ENCODE measurements around the gene TTC39B.
A peak's percentile ranks its signal among the peaks of the same experiment; 100 is the strongest.

TTC39B gene

DNA sequence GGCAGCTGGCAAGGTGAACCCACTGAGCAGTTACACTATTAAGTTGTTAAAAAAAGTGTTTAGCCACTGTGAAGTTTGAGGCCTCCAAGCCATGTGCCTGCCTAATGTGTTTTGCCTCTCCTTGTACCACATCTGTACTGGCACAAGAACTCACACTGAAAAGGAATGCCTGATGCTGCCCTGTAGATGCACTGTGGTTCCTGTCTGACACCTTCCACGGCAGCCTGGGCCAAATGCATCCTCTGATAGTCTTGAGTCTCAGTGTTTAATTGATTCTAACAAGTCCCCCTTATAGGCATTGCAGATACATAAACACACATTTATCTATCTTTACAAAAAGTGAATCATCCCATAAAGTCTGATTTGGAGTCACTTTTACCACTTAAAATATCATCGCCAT, 169.9 kb downstream of the TTC39B start:
- DNase-seq, result no peak
- Histone ChIP-seq H3K27me3 (no peaks in the 10 kb centered on the region), H3K4me3 (ENCODE audit: low read depth, low read length) (no peak overlapping the region), H3K4me1 (no peaks in the 10 kb centered on the region), H3K9me3 (no peaks in the 10 kb centered on the region), H3K36me3 (no peaks in the 10 kb centered on the region)
- TF ChIP-seq, protein P1, sequence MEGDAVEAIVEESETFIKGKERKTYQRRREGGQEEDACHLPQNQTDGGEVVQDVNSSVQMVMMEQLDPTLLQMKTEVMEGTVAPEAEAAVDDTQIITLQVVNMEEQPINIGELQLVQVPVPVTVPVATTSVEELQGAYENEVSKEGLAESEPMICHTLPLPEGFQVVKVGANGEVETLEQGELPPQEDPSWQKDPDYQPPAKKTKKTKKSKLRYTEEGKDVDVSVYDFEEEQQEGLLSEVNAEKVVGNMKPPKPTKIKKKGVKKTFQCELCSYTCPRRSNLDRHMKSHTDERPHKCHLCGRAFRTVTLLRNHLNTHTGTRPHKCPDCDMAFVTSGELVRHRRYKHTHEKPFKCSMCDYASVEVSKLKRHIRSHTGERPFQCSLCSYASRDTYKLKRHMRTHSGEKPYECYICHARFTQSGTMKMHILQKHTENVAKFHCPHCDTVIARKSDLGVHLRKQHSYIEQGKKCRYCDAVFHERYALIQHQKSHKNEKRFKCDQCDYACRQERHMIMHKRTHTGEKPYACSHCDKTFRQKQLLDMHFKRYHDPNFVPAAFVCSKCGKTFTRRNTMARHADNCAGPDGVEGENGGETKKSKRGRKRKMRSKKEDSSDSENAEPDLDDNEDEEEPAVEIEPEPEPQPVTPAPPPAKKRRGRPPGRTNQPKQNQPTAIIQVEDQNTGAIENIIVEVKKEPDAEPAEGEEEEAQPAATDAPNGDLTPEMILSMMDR (IDR thresholded peaks at IDR 0.05; ENCODE audit: low read depth, low read length), result no peak

DNA sequence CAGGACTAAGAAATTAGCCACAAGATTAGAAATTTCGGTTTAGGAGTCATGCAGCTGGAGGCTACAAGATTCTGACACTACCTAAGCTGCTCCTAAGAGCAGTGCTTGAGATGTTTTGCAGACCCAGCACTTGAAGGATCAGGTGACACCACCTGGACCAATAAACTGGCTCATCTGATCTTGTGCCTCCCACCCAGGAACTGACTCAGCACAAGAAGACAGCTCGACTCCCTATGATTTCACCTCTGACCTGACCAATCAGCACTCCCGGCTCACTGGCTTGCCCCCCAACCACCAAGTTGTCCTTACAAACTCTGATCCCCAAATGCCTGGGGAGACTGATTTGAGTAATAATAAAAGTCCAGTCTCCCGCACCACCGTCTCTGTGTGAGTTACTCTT, 170.4 kb downstream of the TTC39B start:
- Histone ChIP-seq H3K27me3 (no peaks in the 10 kb centered on the region), H3K36me3 (no peaks in the 10 kb centered on the region), H3K4me3 (ENCODE audit: low read depth, low read length) (no peak overlapping the region), H3K4me1 (no peaks in the 10 kb centered on the region), H3K9me3 (no peaks in the 10 kb centered on the region)
- no peak for DNase-seq
- TF ChIP-seq, protein P1 (IDR thresholded peaks at IDR 0.05; ENCODE audit: low read depth, low read length), result no peak

DNA sequence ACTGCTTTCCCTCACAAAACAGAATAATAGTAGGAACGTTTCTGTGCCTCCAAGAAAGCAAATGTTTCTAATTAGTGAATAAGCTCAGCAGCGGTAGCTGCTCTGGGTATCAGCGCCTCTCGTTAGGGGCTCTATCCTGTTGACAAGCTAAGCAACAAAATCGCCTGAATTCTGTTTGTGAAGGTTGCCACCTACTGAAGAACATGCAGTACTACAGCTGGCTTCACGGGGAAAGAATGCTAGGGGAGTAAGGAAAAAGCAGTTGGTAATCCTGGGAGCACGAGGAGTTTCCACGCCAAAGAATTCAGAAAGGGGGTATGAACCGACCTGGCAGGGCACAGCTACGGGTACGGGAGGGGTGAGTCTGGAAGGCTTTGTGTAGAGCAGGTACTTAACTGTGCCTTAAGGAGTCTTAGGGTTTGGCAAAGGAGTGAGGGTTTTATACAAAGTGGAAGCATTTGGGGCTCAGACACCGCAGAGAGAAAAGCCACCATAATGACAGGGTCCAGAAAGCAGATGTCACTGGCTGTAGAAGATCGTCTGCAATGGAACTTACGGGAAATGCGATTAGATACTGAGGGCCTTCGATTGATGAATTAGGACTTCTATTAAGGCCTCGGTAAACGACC, 171.7 kb downstream of the TTC39B start:
- peak overlapping the region; percentile 54 for H3K4me3 ChIP-seq (ENCODE audit: low read depth, low read length)
- no peaks in the 10 kb centered on the region for H3K36me3 ChIP-seq
- TF ChIP-seq, protein P1 (IDR thresholded peaks at IDR 0.05; ENCODE audit: low read depth, low read length), result peak; percentile 94
- peak; percentile 60 for DNase-seq
- no peaks in the 10 kb centered on the region for H3K27me3 ChIP-seq
- H3K4me1 ChIP-seq, result no peaks in the 10 kb centered on the region
- no peaks in the 10 kb centered on the region for H3K9me3 ChIP-seq

DNA sequence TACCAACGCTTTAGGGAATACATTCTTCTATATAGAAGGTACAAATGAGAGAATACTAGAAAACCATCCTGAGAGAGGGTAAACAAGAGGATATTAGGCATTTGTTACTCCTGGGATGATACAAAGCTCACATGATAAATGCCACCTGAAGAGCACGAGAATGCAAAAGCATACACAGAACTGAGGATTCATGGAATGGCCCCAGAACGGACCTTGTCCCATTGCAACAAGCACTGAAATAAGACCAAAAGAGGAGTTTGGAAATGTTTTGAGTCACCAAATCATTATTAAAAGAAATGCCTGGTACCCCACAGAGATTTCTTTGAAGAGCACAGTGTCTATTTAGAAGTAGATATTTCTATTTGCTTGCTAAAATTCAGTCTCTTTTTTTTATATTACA, 173.5 kb downstream of the TTC39B start:
- TF ChIP-seq, protein P1 (IDR thresholded peaks at IDR 0.05; ENCODE audit: low read depth, low read length), result no peak
- Histone ChIP-seq H3K4me3 (ENCODE audit: low read depth, low read length) (no peak overlapping the region), H3K4me1 (no peaks in the 10 kb centered on the region), H3K9me3 (no peaks in the 10 kb centered on the region), H3K36me3 (no peaks in the 10 kb centered on the region), H3K27me3 (no peaks in the 10 kb centered on the region)
- DNase-seq, result no peak

DNA sequence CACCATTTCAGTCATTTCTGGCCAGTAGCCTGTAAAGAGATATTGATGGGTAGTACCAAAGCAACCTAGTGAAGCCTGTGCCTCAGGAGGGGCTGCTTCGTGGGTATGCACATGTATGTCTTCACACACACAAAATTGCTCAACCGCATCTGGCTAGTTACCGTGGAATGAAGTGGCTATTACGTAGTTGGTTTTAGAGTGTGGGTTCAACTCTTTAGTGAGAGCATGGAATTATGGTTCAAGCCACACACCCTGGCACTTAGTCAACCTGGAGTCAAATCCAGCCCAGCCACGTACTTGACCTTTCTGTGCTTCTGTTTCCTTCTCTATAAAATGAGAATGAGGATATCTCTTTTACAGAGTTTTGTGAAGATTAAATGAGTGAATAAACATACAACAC, 174.9 kb downstream of the TTC39B start:
- no peak for DNase-seq
- Histone ChIP-seq H3K9me3 (no peaks in the 10 kb centered on the region), H3K36me3 (no peaks in the 10 kb centered on the region), H3K4me3 (ENCODE audit: low read depth, low read length) (no peak overlapping the region), H3K4me1 (no peaks in the 10 kb centered on the region), H3K27me3 (no peaks in the 10 kb centered on the region)
- TF ChIP-seq, protein P1 (IDR thresholded peaks at IDR 0.05; ENCODE audit: low read depth, low read length), result no peak

DNA sequence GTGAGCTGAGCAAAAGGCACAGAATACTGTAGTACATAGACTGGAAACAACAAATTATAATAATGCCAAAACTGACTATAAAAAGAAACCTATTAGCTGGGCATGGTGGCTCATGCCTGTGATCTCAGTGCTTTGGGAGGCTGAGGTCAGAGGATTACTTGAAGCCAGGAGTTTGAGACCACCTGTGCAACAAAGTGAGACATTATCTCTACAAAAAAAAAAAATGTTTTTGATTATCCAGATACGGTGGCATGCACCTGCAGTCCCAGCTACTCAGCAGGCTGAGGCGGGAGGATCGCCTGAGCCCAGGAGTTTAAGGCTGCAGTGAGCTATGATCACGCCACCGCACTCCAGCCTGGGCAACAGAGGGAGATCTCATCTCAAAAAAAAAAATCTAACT, 175.9 kb downstream of the TTC39B start:
- TF ChIP-seq, protein P1 (IDR thresholded peaks at IDR 0.05; ENCODE audit: low read depth, low read length), result no peak
- Histone ChIP-seq H3K9me3 (no peaks in the 10 kb centered on the region), H3K4me3 (ENCODE audit: low read depth, low read length) (no peak overlapping the region), H3K4me1 (no peaks in the 10 kb centered on the region), H3K27me3 (no peaks in the 10 kb centered on the region), H3K36me3 (no peaks in the 10 kb centered on the region)
- no peak for DNase-seq

Data from BE2C (cell line).